Fibroblast of mammary gland (primary cell): ENCODE measurements around the gene SYNM.

Experiments
- DNase-seq: peaks from one replicate; pipeline ENCODE4 v3.0.0-alpha.2; 2010; ENCODE audit warnings: low read depth
- H3K4me3 ChIP-seq: 2 replicates; pipeline ENCODE4 v1.5.1; 2011; ENCODE audit warnings: low read depth, mild to moderate bottlenecking, low read length, moderate library complexity; ENCODE audit not compliant: control insufficient read depth
- TF ChIP-seq, protein P1 (sequence below): conservative IDR thresholded peaks from 2 replicates; pipeline ENCODE4 v1.5.1; 2011; ENCODE audit warnings: low read depth, low read length, inconsistent platforms; ENCODE audit not compliant: control insufficient read depth, insufficient read depth

SYNM gene

GRCh38 chr15:99176757-99177156 is 71.9 kb downstream of the SYNM start:
- TF ChIP-seq, protein P1, sequence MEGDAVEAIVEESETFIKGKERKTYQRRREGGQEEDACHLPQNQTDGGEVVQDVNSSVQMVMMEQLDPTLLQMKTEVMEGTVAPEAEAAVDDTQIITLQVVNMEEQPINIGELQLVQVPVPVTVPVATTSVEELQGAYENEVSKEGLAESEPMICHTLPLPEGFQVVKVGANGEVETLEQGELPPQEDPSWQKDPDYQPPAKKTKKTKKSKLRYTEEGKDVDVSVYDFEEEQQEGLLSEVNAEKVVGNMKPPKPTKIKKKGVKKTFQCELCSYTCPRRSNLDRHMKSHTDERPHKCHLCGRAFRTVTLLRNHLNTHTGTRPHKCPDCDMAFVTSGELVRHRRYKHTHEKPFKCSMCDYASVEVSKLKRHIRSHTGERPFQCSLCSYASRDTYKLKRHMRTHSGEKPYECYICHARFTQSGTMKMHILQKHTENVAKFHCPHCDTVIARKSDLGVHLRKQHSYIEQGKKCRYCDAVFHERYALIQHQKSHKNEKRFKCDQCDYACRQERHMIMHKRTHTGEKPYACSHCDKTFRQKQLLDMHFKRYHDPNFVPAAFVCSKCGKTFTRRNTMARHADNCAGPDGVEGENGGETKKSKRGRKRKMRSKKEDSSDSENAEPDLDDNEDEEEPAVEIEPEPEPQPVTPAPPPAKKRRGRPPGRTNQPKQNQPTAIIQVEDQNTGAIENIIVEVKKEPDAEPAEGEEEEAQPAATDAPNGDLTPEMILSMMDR = no peak
- peak; percentile 17 for DNase-seq

DNA sequence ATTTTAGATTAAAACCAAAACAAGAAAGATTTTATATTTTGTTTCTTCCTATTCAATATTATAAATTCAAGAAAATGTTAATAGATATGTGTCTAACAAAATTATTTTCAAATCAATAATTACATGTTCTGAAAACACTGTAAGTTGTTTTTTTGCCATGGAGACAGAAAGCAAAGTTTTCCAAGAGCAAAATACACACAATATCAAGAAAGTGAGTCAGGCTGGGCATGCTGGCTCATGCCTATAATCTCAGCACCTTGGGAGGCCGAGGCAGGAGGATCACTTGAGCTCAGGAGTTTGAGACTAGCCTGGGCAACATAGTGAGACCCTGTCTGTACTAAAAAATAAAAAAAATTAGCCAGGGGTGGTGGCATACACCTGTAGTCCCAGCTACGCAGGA is 72.8 kb downstream of the SYNM start:
- DNase-seq = no peak
- TF ChIP-seq, protein P1 = no peak
- no peak overlapping the region for H3K4me3 ChIP-seq

More at GRCh38 chr15:99176757-99177156, 71.9 kb downstream of the SYNM start:
- H3K4me3 ChIP-seq = no peak overlapping the region

- TF ChIP-seq, protein P1 = no peak
- H3K4me3 ChIP-seq = no peak overlapping the region
- no peak for DNase-seq
These were observed 75.4 kb downstream of the SYNM start for GRCh38 chr15:99180086-99180963.

GRCh38 chr15:99180964-99181306 is 76.1 kb downstream of the SYNM start:
- TF ChIP-seq, protein P1 = no peak
- H3K4me3 ChIP-seq = no peak overlapping the region
- no peak for DNase-seq

DNA sequence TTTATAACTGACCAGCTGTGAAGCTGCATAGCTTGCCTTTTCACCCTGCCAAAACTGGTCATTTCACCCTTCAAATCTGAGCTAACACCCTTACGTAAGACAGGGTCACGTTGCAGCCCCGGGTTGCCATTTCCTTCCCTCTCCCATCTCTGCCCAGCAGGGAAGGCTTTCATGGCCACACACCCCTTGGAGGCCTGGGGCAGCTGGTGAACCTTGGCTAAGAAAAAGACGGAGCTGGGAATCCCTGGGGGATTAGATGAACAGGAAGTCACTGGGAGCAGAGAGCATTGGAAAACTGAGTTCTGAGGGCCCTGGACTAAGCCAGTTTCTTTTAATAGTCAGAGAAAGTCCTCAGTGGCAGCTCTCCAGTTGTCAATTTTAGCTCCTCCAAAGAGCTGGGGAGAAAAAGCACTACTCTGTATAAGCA is 76.7 kb downstream of the SYNM start:
- TF ChIP-seq, protein P1 = no peak
- H3K4me3 ChIP-seq = no peak overlapping the region
- peak; percentile 3 for DNase-seq

DNA sequence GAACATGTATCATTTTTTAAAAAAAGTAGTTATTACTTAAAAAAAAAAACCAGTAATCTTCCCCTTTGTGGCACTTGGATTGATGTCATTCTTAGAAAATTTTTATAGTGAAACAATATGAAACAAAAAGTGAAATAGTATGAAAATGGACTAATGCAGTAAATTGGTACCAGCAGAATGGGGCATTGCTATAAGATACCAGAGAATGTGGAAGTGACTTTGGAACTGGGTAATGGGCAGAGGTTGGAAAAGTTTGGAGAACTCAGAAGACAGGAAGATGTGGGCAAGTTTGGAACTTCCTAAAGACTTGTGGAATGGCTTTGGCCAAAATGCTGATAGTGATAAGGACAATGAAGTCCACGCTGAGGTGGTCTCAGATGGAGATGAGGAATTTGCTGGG is 77.9 kb downstream of the SYNM start:
- DNase-seq = no peak
- TF ChIP-seq, protein P1 = no peak
- H3K4me3 ChIP-seq = no peak overlapping the region
